Ishikawa (cell line): Measurements from ENCODE around the gene GXYLT2.

ENCODE experiments used
- CEBPB ChIP-seq: IDR thresholded peaks from 2 replicates; pipeline ENCODE4 v1.6.1; 2012
- CREB1 ChIP-seq: IDR thresholded peaks from 2 replicates; pipeline ENCODE4 v1.6.1; 2012; ENCODE audit warnings: low read depth
- EGR1 ChIP-seq: IDR thresholded peaks from 2 replicates; pipeline ENCODE4 v1.6.1; 2012
- MAX ChIP-seq: IDR thresholded peaks from 2 replicates; pipeline ENCODE4 v1.6.1; 2012
- NFIC ChIP-seq: IDR thresholded peaks from 2 replicates; pipeline ENCODE4 v1.6.1; 2012
- RAD21 ChIP-seq: IDR thresholded peaks from 2 replicates; pipeline ENCODE4 v1.6.1; 2012; ENCODE audit warnings: low read depth
- REST ChIP-seq: IDR thresholded peaks from 2 replicates; pipeline ENCODE4 v1.6.1; 2012; ENCODE audit warnings: low read depth, mild to moderate bottlenecking
- TAF1 ChIP-seq: IDR thresholded peaks from 2 replicates; pipeline ENCODE4 v1.6.1; 2012; ENCODE audit warnings: low read depth, mild to moderate bottlenecking
- TCF12 ChIP-seq: IDR thresholded peaks from 2 replicates; pipeline ENCODE4 v1.6.1; 2012; ENCODE audit warnings: low read depth
- TEAD4 ChIP-seq: IDR thresholded peaks from 2 replicates; pipeline ENCODE4 v1.6.1; 2012
- USF1 ChIP-seq: IDR thresholded peaks from 2 replicates; pipeline ENCODE4 v1.6.1; 2012
- YY1 ChIP-seq: IDR thresholded peaks from 2 replicates; pipeline ENCODE4 v1.6.1; 2012; ENCODE audit warnings: low read depth
- ZBTB7A ChIP-seq: IDR thresholded peaks from 2 replicates; pipeline ENCODE4 v1.6.1; 2012; ENCODE audit warnings: low read depth

GRCh38 chr3:72889310-72890165, 1.7 kb downstream of the GXYLT2 start:
- TF ChIP-seq MAX: no peak
- TF ChIP-seq YY1: no peak
- no peak for TF ChIP-seq TEAD4
- TF ChIP-seq RAD21: no peak
- TF ChIP-seq ZBTB7A: no peak
- TF ChIP-seq REST: no peak
- no peak for TF ChIP-seq TAF1
- TF ChIP-seq CREB1: no peak
- TF ChIP-seq USF1: no peak
- TF ChIP-seq TCF12: no peak
- no peak for TF ChIP-seq NFIC
- TF ChIP-seq CEBPB: no peak
- no peak for TF ChIP-seq EGR1
